ENCODE measurements around the gene PAX8. TPM values are rescaled to one million over a fixed set of nuclear protein-coding genes. Genes with fewer than 3 reads are reported as not detected.

The PAX8 gene
- total RNA-seq, 2 experiments from 2014 or later = 2.5 to 3.2 TPM

GRCh38 chr2:113171334-113172075 lies 107.2 kb downstream of the PAX8 start:
- peaks cover 41% of the 10 kb centered on the region for H3K36me3 Mint-ChIP-seq
- H3K4me1 Mint-ChIP-seq = peaks cover 60% of the 10 kb centered on the region
- H3K9me3 Mint-ChIP-seq = no peaks in the 10 kb centered on the region
- H3K27me3 Mint-ChIP-seq = no peaks in the 10 kb centered on the region
- H3K4me3 Mint-ChIP-seq = peak overlapping the region; percentile 28
- POLR2A ChIA-PET = interaction anchor here (1.0 to 6.1 kb wide), 2 partner anchors 14 to 59 kb away, joined by 3 to 85 read pairs; no protein-coding TSS in a partner anchor
- DNase-seq (no peak), ATAC-seq (ENCODE audit: low read depth) (no peak)
- peak overlapping the region; percentile 75 for H3K27ac Mint-ChIP-seq

- H3K27me3 Mint-ChIP-seq = no peaks in the 10 kb centered on the region
- no peak for ATAC-seq (ENCODE audit: low read depth)
- H3K9me3 Mint-ChIP-seq = no peaks in the 10 kb centered on the region
- POLR2A ChIA-PET = interaction anchor here (1.0 kb wide), 1 partner anchor 12 kb away, joined by 3 read pairs; no protein-coding TSS in a partner anchor
- peaks cover 61% of the 10 kb centered on the region for H3K4me1 Mint-ChIP-seq
- peaks cover 30% of the 10 kb centered on the region for H3K36me3 Mint-ChIP-seq
- DNase-seq = no peak
- peak overlapping the region; percentile 44 for H3K4me3 Mint-ChIP-seq
- peak overlapping the region; percentile 95 for H3K27ac Mint-ChIP-seq
Measured at GRCh38 chr2:113169586-113169985, 109.1 kb downstream of the PAX8 start.

GRCh38 chr2:113169002-113169530 lies 109.7 kb downstream of the PAX8 start:
- POLR2A ChIA-PET = interaction anchor here (1.5 to 3.8 kb wide), 2 partner anchors 12 to 28 kb away, joined by 5 to 49 read pairs; no protein-coding TSS in a partner anchor
- H3K36me3 Mint-ChIP-seq = peaks cover 34% of the 10 kb centered on the region
- H3K27ac Mint-ChIP-seq = peak overlapping the region; percentile 94
- H3K9me3 Mint-ChIP-seq = no peaks in the 10 kb centered on the region
- no peak for DNase-seq
- peak overlapping the region; percentile 81 for H3K4me3 Mint-ChIP-seq
- peak; percentile 55 for ATAC-seq (ENCODE audit: low read depth)
- no peaks in the 10 kb centered on the region for H3K27me3 Mint-ChIP-seq
- peaks cover 66% of the 10 kb centered on the region for H3K4me1 Mint-ChIP-seq

GRCh38 chr2:113167962-113168340 lies 110.8 kb downstream of the PAX8 start:
- Mint-ChIP-seq H3K36me3 (peaks cover 33% of the 10 kb centered on the region), H3K9me3 (no peaks in the 10 kb centered on the region), H3K4me1 (peaks cover 60% of the 10 kb centered on the region), H3K4me3 (peak overlapping the region; percentile 81), H3K27me3 (no peaks in the 10 kb centered on the region), H3K27ac (peak overlapping the region; percentile 94)
- POLR2A ChIA-PET = interaction anchor here (0.7 to 3.8 kb wide), 4 partner anchors 11 to 31 kb away, joined by 4 to 49 read pairs (median 6); no protein-coding TSS in a partner anchor
- DNase-seq (no peak), ATAC-seq (ENCODE audit: low read depth) (no peak)

- no peaks in the 10 kb centered on the region for H3K27me3 Mint-ChIP-seq
- H3K27ac Mint-ChIP-seq = peak overlapping the region; percentile 94
- peak overlapping the region; percentile 81 for H3K4me3 Mint-ChIP-seq
- DNase-seq = peak; percentile 56
- H3K36me3 Mint-ChIP-seq = peaks cover 35% of the 10 kb centered on the region
- H3K4me1 Mint-ChIP-seq = peaks cover 60% of the 10 kb centered on the region
- peak; percentile 76 for ATAC-seq (ENCODE audit: low read depth)
- no peaks in the 10 kb centered on the region for H3K9me3 Mint-ChIP-seq
- POLR2A ChIA-PET = interaction anchor here (0.6 to 3.8 kb wide), 5 partner anchors 8 to 31 kb away, joined by 3 to 49 read pairs (median 5); no protein-coding TSS in a partner anchor
Measured at GRCh38 chr2:113167115-113167932, 111.4 kb downstream of the PAX8 start.

GRCh38 chr2:113166187-113166645 lies 112.5 kb downstream of the PAX8 start:
- ATAC-seq (ENCODE audit: low read depth) (no peak), DNase-seq (no peak)
- peaks cover 55% of the 10 kb centered on the region for H3K4me1 Mint-ChIP-seq
- H3K27me3 Mint-ChIP-seq = no peaks in the 10 kb centered on the region
- H3K9me3 Mint-ChIP-seq = no peaks in the 10 kb centered on the region
- H3K4me3 Mint-ChIP-seq = no peak overlapping the region
- peak overlapping the region; percentile 56 for H3K27ac Mint-ChIP-seq
- POLR2A ChIA-PET = interaction anchor here (3.8 to 4.7 kb wide), 2 partner anchors 9 kb away, joined by 49 to 59 read pairs; partner anchors contain the start of gene PSD4
- peaks cover 26% of the 10 kb centered on the region for H3K36me3 Mint-ChIP-seq

Other genes starting within 250 kb of the PAX8 start
- gene IL36B, start 226.1 kb downstream of the PAX8 start, total RNA-seq = not detected
- not detected for gene IL36RN, start 219.7 kb downstream of the PAX8 start, total RNA-seq
- gene IL1F10, start 211.0 kb downstream of the PAX8 start, total RNA-seq = not detected
- 1 to 10 TPM; 2.1 to 4.0 TPM for gene IL1RN, start 151.3 kb downstream of the PAX8 start, total RNA-seq
- gene PSD4, start 105.0 kb downstream of the PAX8 start, total RNA-seq = 100 to 1,000 TPM; 361 to 385 TPM
- gene ZNG1B, start 158.8 kb upstream of the PAX8 start, total RNA-seq = 10 to 100 TPM; 35.3 to 38.7 TPM
- under 1 TPM; 0.14 to 0.47 TPM for gene FOXD4L1, start 219.7 kb upstream of the PAX8 start, total RNA-seq

Measured in activated naive CD8-positive, alpha-beta T cell treated with anti-CD3 and anti-CD28 coated beads, Interleukin-2, amount 10 ng/mL, durations not matched to agents 7 days and 5 days (primary cell).